Hindlimb muscle (tissue), 1 donor: ENCODE measurements around the gene ADM2. TPM values are rescaled to one million over a fixed set of nuclear protein-coding genes. Genes with fewer than 3 reads are reported as not detected.
"Not testable (repeated sequence)": the region's sequence is repeated elsewhere in the genome, so short reads cannot be mapped to it uniquely, and the experiment has no call there.

Source experiments
- DNase-seq: peaks from one replicate; pipeline ENCODE4 v3.0.0-alpha.2; 2013
- polyA plus RNA-seq: library from polyadenylated mRNA; unstranded; fragments of 120-200 nt; gene quantifications from one replicate; pipeline ENCODE4 v1.2.1, GENCODE V29; 2013; ENCODE audit not compliant: insufficient read length

The ADM2 gene
- polyA plus RNA-seq, 1 donor: 0.26 TPM

- DNase-seq: no peak
Measured at GRCh38 chr22:50506611-50507420, 25.5 kb downstream of the ADM2 start.

- DNase-seq: no peak
Measured at GRCh38 chr22:50507421-50507990, 26.2 kb downstream of the ADM2 start, which contains the start of gene LMF2. LMF2 (minus strand) TSS chr22:50507702; CDS start chr22:50507675, 27 bp downstream.

- peak; percentile 99 for DNase-seq
Measured at GRCh38 chr22:50507991-50508884, 26.9 kb downstream of the ADM2 start, which contains the start of gene NCAPH2. NCAPH2 (plus strand) TSS chr22:50508224; CDS start chr22:50508338, 114 bp downstream.

- DNase-seq: no peak
Measured at GRCh38 chr22:50508897-50509296, 27.6 kb downstream of the ADM2 start.

GRCh38 chr22:50513175-50513574 is 31.8 kb downstream of the ADM2 start:
- no peak for DNase-seq

GRCh38 chr22:50516068-50516467 is 34.7 kb downstream of the ADM2 start:
- no peak for DNase-seq

- DNase-seq: no peak
Measured at GRCh38 chr22:50516891-50517290, 35.5 kb downstream of the ADM2 start.

- no peak for DNase-seq
Measured at GRCh38 chr22:50517495-50518260, 36.3 kb downstream of the ADM2 start.

- DNase-seq: no peak
Measured at GRCh38 chr22:50518606-50519005, 37.3 kb downstream of the ADM2 start.

- DNase-seq: no peak
Measured at GRCh38 chr22:50519151-50519550, 37.8 kb downstream of the ADM2 start.

- DNase-seq: not testable (repeated sequence)
Measured at GRCh38 chr22:50520184-50520583, 38.8 kb downstream of the ADM2 start.

GRCh38 chr22:50520826-50521453 is 39.6 kb downstream of the ADM2 start:
- DNase-seq: no peak

GRCh38 chr22:50521710-50522109 is 40.4 kb downstream of the ADM2 start:
- no peak for DNase-seq

- no peak for DNase-seq
Measured at GRCh38 chr22:50522208-50522805, 41.0 kb downstream of the ADM2 start.

GRCh38 chr22:50522806-50523438 is 41.6 kb downstream of the ADM2 start:
- no peak for DNase-seq

- DNase-seq: no peak
Measured at GRCh38 chr22:50523458-50523805, 42.1 kb downstream of the ADM2 start.

- DNase-seq: no peak
Measured at GRCh38 chr22:50523806-50524675, 42.7 kb downstream of the ADM2 start.

- no peak for DNase-seq
Measured at GRCh38 chr22:50524676-50525103, 43.3 kb downstream of the ADM2 start.

GRCh38 chr22:50525104-50525857 is 43.9 kb downstream of the ADM2 start, which contains the start of gene SCO2:
SCO2 (minus strand) TSS chr22:50525598; CDS start chr22:50524411, 1,187 bp downstream.
- peak; percentile 98 for DNase-seq
